ENCODE results near the gene CAMK1D. TPM values are rescaled to one million over a fixed set of nuclear protein-coding genes. Genes with fewer than 3 reads are reported as not detected.

CAMK1D gene
- total RNA-seq, 1 donor from 2014 or later = 7.6 TPM

DNA sequence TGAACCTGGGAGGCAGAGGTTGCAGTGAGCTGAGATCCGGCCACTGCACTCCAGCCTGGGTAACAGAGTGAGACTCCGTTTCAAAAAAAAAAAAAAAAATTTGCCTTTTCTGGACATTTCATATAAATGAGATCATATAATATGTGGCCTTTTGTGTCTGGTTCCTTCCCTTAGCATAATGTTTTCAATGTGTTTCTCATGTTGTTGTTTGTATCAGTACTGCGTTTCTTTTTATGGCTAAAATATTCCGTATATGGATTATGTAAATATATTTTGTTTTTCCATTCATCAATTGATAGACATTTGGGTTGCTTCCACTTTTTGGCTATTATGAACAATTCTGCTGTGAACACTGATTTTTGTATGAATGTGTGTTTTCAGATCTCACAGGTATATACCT lies 394.6 kb downstream of the CAMK1D start:
- DNase-seq (ENCODE audit: low spot score in 2 of 2, unreplicated experiment in 2 of 2) = no peak
- H3K4me3 Mint-ChIP-seq = no peak overlapping the region
- no peaks in the 10 kb centered on the region for H3K9me3 Mint-ChIP-seq
- H3K36me3 Mint-ChIP-seq = no peaks in the 10 kb centered on the region
- no peak overlapping the region for H3K27ac Mint-ChIP-seq
- TF ChIP-seq, protein P1, sequence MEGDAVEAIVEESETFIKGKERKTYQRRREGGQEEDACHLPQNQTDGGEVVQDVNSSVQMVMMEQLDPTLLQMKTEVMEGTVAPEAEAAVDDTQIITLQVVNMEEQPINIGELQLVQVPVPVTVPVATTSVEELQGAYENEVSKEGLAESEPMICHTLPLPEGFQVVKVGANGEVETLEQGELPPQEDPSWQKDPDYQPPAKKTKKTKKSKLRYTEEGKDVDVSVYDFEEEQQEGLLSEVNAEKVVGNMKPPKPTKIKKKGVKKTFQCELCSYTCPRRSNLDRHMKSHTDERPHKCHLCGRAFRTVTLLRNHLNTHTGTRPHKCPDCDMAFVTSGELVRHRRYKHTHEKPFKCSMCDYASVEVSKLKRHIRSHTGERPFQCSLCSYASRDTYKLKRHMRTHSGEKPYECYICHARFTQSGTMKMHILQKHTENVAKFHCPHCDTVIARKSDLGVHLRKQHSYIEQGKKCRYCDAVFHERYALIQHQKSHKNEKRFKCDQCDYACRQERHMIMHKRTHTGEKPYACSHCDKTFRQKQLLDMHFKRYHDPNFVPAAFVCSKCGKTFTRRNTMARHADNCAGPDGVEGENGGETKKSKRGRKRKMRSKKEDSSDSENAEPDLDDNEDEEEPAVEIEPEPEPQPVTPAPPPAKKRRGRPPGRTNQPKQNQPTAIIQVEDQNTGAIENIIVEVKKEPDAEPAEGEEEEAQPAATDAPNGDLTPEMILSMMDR (IDR thresholded peaks at IDR 0.05; ENCODE audit: unreplicated experiment) = no peak
- H3K27me3 Mint-ChIP-seq (ENCODE audit: low read depth) = peaks cover 14% of the 10 kb centered on the region
- H3K4me1 Mint-ChIP-seq = no peaks in the 10 kb centered on the region

DNA sequence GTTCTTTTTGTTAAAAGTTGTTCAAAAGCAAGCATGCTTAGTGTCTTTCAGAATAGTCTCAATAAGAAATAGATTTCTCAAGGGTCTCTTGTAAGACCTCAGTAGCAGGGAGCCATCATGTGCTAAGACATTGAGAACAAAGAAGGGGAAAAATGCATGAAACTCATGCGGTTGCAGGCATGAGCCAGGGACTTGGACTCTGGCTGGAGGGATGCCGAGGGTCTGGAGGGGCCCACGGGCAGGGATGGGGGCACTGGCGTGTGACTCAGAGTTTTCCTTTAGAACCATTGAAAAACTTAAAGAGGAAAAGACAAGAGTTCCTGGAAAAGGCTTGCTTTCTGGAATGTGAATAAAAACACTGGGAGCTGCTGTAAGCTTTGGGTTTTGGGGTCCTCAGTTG lies 398.8 kb downstream of the CAMK1D start:
- H3K4me1 Mint-ChIP-seq = no peaks in the 10 kb centered on the region
- H3K9me3 Mint-ChIP-seq = no peaks in the 10 kb centered on the region
- TF ChIP-seq, protein P1 (IDR thresholded peaks at IDR 0.05; ENCODE audit: unreplicated experiment) = no peak
- no peaks in the 10 kb centered on the region for H3K36me3 Mint-ChIP-seq
- no peak overlapping the region for H3K27ac Mint-ChIP-seq
- no peak overlapping the region for H3K4me3 Mint-ChIP-seq
- DNase-seq (ENCODE audit: low spot score in 2 of 2, unreplicated experiment in 2 of 2) = no peak
- peaks cover 14% of the 10 kb centered on the region for H3K27me3 Mint-ChIP-seq (ENCODE audit: low read depth)

DNA sequence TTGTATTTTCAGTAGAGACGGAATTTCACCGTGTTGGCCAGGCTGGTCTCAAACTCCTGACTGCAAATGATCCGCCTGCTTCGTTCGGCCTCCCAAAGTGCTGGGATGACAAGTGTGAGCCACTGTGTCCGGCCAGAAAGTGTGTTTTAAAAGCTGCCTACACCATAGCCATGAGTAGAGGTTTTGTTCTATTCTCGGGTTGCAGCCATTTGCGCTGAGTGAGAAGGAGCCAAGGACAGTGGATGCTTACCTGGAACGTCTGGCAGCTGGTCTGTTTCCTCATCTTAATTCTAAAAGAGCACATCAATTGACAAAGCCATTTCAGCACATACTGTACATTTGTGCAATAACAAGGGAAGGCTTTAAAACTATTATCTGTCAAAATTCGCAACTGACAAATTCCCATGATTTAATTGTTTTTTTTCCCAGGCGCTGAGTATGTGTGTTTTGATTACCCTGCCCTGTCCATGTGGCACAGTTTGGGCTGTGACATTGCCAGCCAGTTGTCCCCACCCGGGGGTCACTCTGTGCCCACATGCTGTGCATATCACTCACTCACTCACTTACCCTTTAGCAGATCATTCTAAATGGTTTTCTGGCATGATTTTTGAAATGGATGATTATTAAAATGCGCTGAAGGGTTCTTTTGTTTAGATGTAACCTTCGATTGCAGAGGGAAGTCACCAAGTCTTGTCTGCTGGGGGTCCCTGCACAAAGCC lies 400.6 kb downstream of the CAMK1D start:
- Mint-ChIP-seq H3K9me3 (no peaks in the 10 kb centered on the region), H3K4me1 (no peaks in the 10 kb centered on the region), H3K27ac (no peak overlapping the region), H3K4me3 (no peak overlapping the region), H3K27me3 (ENCODE audit: low read depth) (peaks cover 14% of the 10 kb centered on the region), H3K36me3 (no peaks in the 10 kb centered on the region)
- TF ChIP-seq, protein P1 (IDR thresholded peaks at IDR 0.05; ENCODE audit: unreplicated experiment) = no peak
- no peak for DNase-seq (ENCODE audit: low spot score in 2 of 2, unreplicated experiment in 2 of 2)

DNA sequence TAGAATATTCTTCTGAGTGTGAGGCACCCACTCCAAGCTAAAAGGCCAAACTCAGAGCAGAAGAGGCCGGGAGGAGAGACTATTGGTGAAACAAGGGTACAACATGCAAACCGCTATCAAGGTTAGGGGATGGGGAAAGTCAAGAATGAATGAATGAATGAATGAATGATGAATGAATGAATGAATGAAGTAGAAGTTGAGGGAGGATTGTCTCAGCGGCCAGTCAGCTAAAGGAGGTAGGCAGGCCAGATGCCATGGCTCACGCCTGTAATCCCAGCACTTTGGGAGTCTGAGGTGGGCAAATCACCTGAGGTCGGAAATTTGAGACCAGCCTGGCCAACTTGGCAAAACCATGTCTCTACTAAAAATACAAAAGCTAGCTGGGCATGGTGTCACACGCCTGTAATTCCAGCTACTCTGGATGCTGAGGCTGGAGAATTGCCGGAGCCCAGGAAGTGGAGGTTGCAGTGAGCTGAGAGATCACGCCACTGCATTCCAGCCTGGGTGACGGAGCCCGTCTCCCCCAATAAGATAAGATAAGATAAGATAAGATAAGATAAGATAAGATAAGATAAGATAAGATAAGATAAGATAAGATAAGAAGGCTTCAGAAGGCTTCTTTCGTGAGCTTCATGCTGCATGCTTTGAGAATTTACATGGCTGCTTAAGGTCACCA lies 401.3 kb downstream of the CAMK1D start:
- Mint-ChIP-seq H3K36me3 (no peaks in the 10 kb centered on the region), H3K27me3 (ENCODE audit: low read depth) (peaks cover 14% of the 10 kb centered on the region), H3K4me1 (no peaks in the 10 kb centered on the region), H3K4me3 (no peak overlapping the region), H3K9me3 (peaks cover 3% of the 10 kb centered on the region), H3K27ac (no peak overlapping the region)
- DNase-seq (ENCODE audit: low spot score in 2 of 2, unreplicated experiment in 2 of 2) = no peak
- TF ChIP-seq, protein P1 (IDR thresholded peaks at IDR 0.05; ENCODE audit: unreplicated experiment) = no peak

DNA sequence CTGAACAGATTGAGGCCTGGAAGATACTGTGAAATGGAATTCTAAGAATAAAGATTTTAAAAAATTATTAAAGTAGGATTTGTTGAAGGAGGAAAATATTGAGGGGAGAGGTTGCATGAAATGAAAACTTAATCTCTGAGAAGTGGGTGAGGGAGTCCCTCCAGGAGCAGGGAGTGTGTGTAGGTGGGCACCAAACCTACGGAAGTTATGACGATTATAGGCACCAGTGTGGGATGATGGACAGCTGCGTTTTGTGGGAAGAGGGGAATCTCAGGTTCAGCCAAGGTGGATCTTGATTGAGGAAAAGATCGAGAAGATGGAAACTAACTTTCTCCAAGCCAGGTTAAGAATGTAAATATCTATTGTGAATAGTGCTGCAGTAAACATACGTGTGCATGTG lies 405.7 kb downstream of the CAMK1D start:
- peaks cover 3% of the 10 kb centered on the region for H3K9me3 Mint-ChIP-seq
- no peak overlapping the region for H3K27ac Mint-ChIP-seq
- no peaks in the 10 kb centered on the region for H3K27me3 Mint-ChIP-seq (ENCODE audit: low read depth)
- no peak overlapping the region for H3K4me3 Mint-ChIP-seq
- no peak for DNase-seq (ENCODE audit: low spot score in 2 of 2, unreplicated experiment in 2 of 2)
- no peaks in the 10 kb centered on the region for H3K4me1 Mint-ChIP-seq
- no peaks in the 10 kb centered on the region for H3K36me3 Mint-ChIP-seq
- TF ChIP-seq, protein P1 (IDR thresholded peaks at IDR 0.05; ENCODE audit: unreplicated experiment) = no peak

Data from mesothelial cell of epicardium (in vitro differentiated cells).